Ammon's horn (tissue), 1 donor: ENCODE data around the gene ITGB2.
"Not testable (repeated sequence)": the region's sequence is repeated elsewhere in the genome, so short reads cannot be mapped to it uniquely, and the experiment has no call there.

Source experiments
- DNase-seq: peaks from one replicate; pipeline ENCODE4 v3.0.0-alpha.2; 2016; ENCODE audit warnings: low spot score

The ITGB2 gene

GRCh38 chr21:44884097-44884496, 36.6 kb downstream of the ITGB2 start:
- no peak for DNase-seq

- DNase-seq = no peak
Observed at GRCh38 chr21:44883250-44883649, 37.4 kb downstream of the ITGB2 start.

- DNase-seq = no peak
Observed at GRCh38 chr21:44881198-44881872, 39.4 kb downstream of the ITGB2 start.

- DNase-seq = no peak
Observed at GRCh38 chr21:44880405-44881197, 40.1 kb downstream of the ITGB2 start.

- not testable (repeated sequence) for DNase-seq
Observed at GRCh38 chr21:44879238-44879637, 41.5 kb downstream of the ITGB2 start.

GRCh38 chr21:44878053-44878982, 42.4 kb downstream of the ITGB2 start:
- DNase-seq = peak; percentile 39

- DNase-seq = no peak
Observed at GRCh38 chr21:44876849-44877575, 43.7 kb downstream of the ITGB2 start.

- DNase-seq = peak; percentile 50
Observed at GRCh38 chr21:44875316-44875700, 45.4 kb downstream of the ITGB2 start.

- peak; percentile 38 for DNase-seq
Observed at GRCh38 chr21:44874497-44875315, 46.0 kb downstream of the ITGB2 start.

- no peak for DNase-seq
Observed at GRCh38 chr21:44874240-44874496, 46.5 kb downstream of the ITGB2 start.

GRCh38 chr21:44873356-44874239, 47.1 kb downstream of the ITGB2 start, which contains the start of gene PTTG1IP:
TSS of gene PTTG1IP (minus strand) at chr21:44873690. CDS start at chr21:44873616, 74 bp downstream.
- peak; percentile 98 for DNase-seq

GRCh38 chr21:44872649-44873355, 47.9 kb downstream of the ITGB2 start:
- peak; percentile 30 for DNase-seq

GRCh38 chr21:44872323-44872648, 48.4 kb downstream of the ITGB2 start:
- no peak for DNase-seq

GRCh38 chr21:44871576-44872269, 49.0 kb downstream of the ITGB2 start:
- DNase-seq = peak; percentile 71

GRCh38 chr21:44870748-44871495, 49.8 kb downstream of the ITGB2 start:
- peak; percentile 63 for DNase-seq

- DNase-seq = no peak
Observed at GRCh38 chr21:44869781-44870747, 50.6 kb downstream of the ITGB2 start.

- no peak for DNase-seq
Observed at GRCh38 chr21:44868707-44869106, 52.0 kb downstream of the ITGB2 start.
